LoVo (cell line): ENCODE results near the gene DGKD.

ENCODE experiments used
- DNase-seq: peaks from one replicate; pipeline ENCODE4 v3.0.0-alpha.2; 2016; ENCODE audit warnings: low spot score

DGKD gene

DNA sequence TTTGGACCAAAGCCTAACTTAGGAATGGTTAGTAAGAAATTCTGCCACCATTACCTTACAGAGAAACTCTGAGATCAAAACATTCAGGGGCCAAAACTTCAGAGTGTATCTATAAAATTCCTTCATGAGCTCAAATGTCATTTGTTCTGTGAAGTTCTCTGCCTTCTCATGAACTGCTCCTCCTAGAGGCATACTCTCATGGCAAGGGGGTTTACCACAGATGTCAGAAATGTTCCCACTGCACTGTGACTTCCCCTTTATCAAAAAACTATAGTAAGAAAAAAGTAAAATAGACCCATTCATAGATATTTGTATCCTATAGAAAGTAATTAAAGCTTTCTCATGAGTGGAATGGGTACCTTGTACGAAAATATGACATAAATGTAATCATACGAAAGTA, 143.8 kb downstream of the DGKD start:
- DNase-seq = no peak

DNA sequence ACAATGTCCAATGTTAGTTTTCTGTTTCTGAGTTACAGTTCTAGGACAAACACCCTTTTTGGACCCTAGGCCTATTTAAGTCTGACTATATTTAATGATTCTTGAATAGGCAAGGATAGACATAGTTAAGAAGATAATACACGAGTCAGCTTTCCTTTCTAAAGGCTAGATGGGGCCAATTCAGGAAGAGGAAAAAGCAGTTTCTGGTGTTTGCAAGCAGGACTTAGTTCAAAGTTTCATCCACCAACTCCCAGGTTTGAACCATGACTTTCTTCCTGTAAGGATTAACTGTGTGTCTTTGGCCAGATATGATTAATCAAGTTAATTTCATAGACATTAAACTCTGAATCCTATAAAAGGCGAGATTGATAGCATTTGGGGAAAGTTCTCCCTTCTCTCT, 145.6 kb downstream of the DGKD start:
- no peak for DNase-seq

DNA sequence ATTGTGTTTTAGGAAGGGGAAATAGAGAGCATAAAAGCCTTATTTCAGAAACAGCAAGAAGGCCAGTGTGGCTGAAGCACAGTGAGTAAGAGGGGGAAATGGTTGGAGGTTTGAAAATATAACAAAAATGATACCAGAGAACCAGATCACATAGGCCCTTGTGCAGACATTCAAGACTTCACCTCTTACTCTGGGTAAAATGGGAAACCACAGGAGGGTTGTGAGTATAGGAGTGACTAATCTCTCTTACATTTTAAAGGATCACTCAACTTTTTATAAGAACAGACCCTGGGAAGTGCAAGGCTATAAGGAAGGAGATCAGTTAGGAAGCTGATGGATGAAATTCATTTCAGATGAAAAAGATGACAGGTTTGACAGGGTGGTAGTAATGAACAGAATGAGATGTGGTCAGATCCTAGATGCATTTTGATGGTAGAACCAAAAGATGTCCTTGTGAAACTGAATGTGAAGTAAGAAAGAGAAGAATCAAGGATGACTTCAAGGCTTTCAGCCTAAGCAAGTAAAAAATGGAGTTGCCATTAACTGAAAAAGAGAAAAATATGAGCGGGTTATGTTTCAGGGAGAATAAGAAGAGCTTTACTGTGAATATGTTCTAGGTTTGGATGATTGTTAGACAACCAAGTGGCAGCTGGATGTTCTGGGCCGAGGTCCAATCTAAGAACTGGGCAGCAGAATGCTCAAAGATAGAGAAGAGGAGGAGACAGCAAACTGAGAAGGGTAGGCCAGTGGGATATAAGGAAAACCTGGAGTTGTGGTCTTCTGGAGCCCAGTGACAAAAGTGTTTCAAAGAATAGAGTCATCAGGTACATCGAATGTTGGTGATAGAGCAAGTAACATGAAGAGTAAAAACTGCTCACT, 147.1 kb downstream of the DGKD start:
- no peak for DNase-seq

DNA sequence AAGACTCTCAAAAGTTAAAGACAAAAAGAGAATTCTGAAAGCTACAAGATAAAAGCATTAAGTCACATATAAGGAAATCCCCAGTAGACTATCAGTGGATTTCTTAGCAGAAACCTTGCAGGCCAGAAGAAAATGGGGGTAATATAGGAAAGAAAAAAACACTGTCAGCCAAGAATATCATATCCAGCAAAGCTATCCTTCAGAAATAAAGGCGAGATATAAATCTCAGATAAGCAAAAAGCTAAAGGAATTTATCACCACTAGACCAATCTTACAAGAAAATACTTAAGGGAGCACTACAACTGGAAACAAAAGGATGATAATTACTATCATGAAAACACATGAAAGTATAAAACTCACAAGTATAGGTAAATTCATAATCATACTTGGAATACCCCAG, 149.2 kb downstream of the DGKD start:
- DNase-seq = no peak

DNA sequence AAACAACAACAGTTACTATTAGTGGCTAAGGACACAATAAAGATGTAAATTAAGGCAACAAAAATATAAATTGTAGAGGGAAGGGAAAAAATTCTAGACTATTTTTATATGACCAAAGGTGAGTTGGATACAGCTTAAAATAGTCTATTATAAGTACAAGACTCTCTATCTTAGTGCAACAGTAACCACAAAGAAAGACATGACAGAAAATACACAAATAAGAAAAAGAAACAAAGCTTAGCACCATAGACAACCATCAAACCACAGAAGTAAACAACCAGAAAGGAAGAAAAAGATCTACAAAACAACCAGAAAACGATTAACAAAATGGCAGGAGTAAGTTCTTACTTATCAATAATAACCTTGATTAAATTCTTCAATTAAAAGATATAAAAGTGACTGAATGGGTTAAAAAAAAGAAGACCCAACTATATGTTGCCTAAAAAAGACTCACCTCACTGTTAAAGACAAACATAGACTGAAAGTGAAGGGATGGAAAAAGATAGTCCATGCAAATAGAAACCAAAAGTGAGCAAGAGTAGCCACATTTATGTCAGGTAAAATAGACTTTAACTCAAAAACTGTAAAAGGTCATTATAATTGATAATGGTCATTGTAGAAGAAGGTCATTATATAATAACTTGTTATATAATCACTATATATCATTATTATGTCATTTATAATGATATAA, 149.8 kb downstream of the DGKD start:
- DNase-seq = no peak

DNA sequence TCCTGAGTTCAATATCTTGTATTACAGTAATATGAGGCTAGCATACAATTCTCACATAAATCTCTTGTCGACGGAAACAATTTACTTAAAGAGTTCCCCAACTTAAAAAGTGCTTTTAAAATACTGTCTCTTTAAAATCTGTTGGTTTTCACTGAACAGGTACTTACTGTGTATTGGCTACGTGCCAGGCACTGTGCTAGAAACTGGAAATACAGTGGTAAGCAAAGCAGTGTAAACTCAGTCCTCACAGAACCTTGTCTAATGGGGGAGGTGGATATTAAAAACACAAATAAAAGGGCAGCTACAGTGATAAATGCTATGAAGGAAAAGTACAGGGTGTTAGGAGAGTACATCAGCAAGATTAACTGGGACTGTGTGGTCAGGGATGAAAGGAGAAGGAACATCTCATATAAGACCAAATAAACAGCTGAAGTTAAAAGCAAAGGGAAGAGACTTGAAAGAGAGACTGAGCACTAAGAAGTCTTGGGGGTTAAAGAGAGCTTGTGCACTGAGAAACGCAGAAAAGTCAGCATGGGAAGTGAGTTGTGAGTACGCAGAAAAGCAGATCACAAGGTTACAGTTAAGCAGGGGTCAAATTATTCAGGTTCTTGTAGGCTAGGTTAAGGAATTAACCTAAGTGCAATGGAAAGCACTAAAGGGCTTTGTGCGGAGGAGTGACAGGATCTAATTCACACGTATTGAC, 159.8 kb downstream of the DGKD start:
- DNase-seq = no peak

DNA sequence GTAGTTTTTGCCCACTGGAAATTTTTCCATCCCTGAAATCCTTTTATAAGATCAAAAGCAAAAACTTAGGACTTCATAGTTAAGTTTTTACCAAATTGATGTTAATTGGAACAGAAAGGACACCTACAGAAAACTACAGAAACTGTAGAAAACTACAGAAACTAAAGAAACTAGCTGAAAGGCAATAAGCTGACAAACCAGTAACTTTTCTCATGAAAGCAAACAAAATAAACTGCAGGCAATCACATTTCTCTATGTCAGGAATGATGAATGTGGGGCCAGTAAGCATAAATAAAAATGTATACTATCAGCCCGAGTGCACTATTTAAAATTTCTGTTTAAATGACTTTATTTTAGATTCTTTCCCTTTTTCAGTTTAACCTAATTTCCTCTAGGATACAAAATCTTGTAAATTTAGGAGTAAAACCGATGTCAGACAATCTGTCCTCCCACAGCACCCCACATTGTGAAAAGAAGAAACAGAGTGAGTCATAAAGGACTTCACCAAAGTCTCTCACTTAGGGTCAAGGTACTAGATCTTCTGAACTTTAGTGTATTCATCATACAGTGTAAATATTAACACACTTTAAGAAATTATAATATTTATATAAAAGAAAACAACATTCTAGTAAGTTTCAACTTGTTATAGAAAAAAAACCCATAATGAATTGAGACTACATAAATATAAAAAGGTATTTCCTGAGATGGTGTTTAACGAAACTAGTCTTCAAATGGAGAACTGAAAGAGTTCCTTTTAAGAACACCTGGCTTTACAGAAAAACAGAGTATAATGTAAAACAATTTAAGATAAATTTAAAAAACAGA, 165.7 kb downstream of the DGKD start:
- peak; percentile 12 for DNase-seq
